ENCODE measurements around the gene EBNA1BP2.
"Not testable (repeated sequence)": the region's sequence is repeated elsewhere in the genome, so short reads cannot be mapped to it uniquely, and the experiment has no call there.

The EBNA1BP2 gene

DNA sequence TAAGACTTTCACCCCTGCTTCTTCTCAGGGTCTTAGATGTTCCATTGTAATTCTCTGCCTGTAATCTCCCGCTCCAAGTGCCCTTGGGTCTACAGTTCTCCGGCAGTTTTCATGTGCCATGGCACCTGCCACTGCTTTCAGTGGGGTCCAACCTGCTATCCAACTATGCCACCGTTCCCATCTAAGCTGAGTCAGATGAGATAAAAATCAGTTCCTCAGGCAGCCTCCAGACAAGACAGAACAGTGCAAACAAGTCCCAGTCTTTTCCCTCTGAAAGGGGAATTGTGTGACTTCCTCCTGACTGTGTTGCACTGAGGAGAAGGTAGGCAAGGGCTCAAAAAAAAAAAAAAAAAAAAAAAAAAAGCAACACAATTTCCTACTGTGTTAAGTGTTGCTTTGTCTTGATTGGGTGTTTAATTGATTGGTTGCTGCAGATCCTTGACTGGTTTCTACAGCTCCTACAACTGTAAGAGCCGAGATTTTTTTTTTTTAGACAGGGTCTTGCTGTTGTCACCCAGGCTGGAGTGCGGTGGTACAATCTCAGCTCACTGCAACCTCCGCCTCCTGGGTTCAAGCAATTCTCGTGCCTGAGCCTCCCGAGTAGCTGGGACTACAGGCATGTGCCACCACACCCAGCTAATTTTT lies 50.7 kb downstream of the EBNA1BP2 start:
- no peak overlapping the region for H3K4me3 Mint-ChIP-seq
- intact Hi-C loops (cut with micrococcal nuclease) = no loop called here

GRCh38 chr1:43119928-43120586 lies 52.0 kb downstream of the EBNA1BP2 start:
- H3K4me3 Mint-ChIP-seq; H3K27me3 Mint-ChIP-seq; intact Hi-C loops (cut with micrococcal nuclease); H3K27ac Mint-ChIP-seq; H3K36me3 Mint-ChIP-seq (ENCODE audit: low read depth); H3K4me1 Mint-ChIP-seq (ENCODE audit: low read depth); H3K9me3 Mint-ChIP-seq: not testable (repeated sequence)

More for the DNA sequence above, 50.7 kb downstream of the EBNA1BP2 start:
- peaks cover 6% of the 10 kb centered on the region for H3K27me3 Mint-ChIP-seq
- H3K27ac Mint-ChIP-seq = no peak overlapping the region
- H3K9me3 Mint-ChIP-seq = no peaks in the 10 kb centered on the region
- H3K4me1 Mint-ChIP-seq (ENCODE audit: low read depth) = no peaks in the 10 kb centered on the region
- no peaks in the 10 kb centered on the region for H3K36me3 Mint-ChIP-seq (ENCODE audit: low read depth)

Data from dendritic cell treated with granulocyte-macrophage colony-stimulating factor and Interleukin-4, amounts not matched to agents 40 ng/mL and 50 ng/mL, for 4 days (primary cell).